BJ (cell line): ENCODE results near the gene PPP1R7. TPM values are rescaled to one million over a fixed set of nuclear protein-coding genes. Genes with fewer than 3 reads are reported as not detected.

Experiments used
- CTCF ChIA-PET: fragments of 350-600 bp; formaldehyde crosslinking; extraction: SDS; loops from one replicate; lab custom pipeline; 2021; ENCODE audit warnings: antibody characterized with exemption, inconsistent platforms; lab: Yijun Ruan, JAX
- POLR2A ChIA-PET: fragments of 300-600 bp; sonication (Branson Sonifier 250); formaldehyde crosslinking; extraction: SDS; loops from one replicate; lab custom pipeline; 2021; ENCODE audit warnings: antibody characterized with exemption; lab: Charles Lee
- DNase-seq: peaks from one replicate; pipeline ENCODE4 v3.0.0-alpha.2; 2011; ENCODE audit warnings: low read depth
- H3K27me3 ChIP-seq: 2 replicates; pipeline ENCODE4 v1.6.0; 2011; ENCODE audit warnings: low read length; ENCODE audit not compliant: control insufficient read depth, insufficient read depth
- H3K36me3 ChIP-seq: 2 replicates; pipeline ENCODE4 v1.5.1; 2011; ENCODE audit warnings: low read length; ENCODE audit not compliant: control insufficient read depth, insufficient read depth
- H3K4me3 ChIP-seq: 2 replicates; pipeline ENCODE4 v1.5.1; 2011; ENCODE audit warnings: low read depth, mild to moderate bottlenecking, control low read depth, low read length
- CTCF ChIP-seq: IDR thresholded peaks from 2 replicates; pipeline ENCODE4 v1.5.1; 2011; ENCODE audit warnings: low read depth, mild to moderate bottlenecking, control low read depth, inconsistent platforms, low read length, moderate library complexity; ENCODE audit not compliant: insufficient read depth
- polyA plus RNA-seq: library from polyadenylated mRNA; depleted of rRNA; stranded (reverse); fragments of >200 nt; gene quantifications from 2 replicates; pipeline ENCODE4 v1.2.3, GENCODE V29; 2011

PPP1R7 gene
- polyA plus RNA-seq, 1 experiment: 45.8 TPM

- no peak overlapping the region for H3K4me3 ChIP-seq
- DNase-seq: no peak
- POLR2A ChIA-PET: no interaction called here
- no peaks in the 10 kb centered on the region; the same call in 1 of the 2 replicates for H3K27me3 ChIP-seq
- CTCF ChIA-PET: no interaction called here
- TF ChIP-seq CTCF: no peak
- no peaks in the 10 kb centered on the region for H3K36me3 ChIP-seq
These were observed 54.2 kb downstream of the PPP1R7 start for GRCh38 chr2:241204490-241204889.

DNA sequence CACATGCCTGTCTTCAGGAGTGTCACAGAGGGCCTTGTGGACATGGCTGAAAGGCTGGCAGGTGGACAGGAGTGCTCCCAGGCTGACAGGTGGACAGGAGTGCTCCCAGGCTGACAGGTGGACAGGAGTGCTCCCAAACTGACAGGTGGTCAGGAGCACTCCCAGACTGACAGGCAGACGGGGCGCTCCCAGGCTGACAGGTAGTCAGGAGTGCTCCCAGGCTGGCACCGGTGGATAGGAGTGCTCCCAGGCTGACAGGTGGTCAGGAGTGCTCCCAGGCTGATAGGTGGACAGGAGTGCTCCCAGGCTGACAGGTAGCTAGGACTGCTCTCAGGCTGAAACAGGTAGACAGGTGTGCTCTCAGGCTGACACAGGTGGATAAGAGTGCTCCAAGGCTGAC lies 54.8 kb downstream of the PPP1R7 start:
- Histone ChIP-seq H3K36me3 (no peaks in the 10 kb centered on the region), H3K27me3 (no peaks in the 10 kb centered on the region; the same call in 1 of the 2 replicates), H3K4me3 (no peak overlapping the region)
- POLR2A ChIA-PET: no interaction called here
- TF ChIP-seq CTCF: no peak
- CTCF ChIA-PET: no interaction called here
- DNase-seq: no peak

DNA sequence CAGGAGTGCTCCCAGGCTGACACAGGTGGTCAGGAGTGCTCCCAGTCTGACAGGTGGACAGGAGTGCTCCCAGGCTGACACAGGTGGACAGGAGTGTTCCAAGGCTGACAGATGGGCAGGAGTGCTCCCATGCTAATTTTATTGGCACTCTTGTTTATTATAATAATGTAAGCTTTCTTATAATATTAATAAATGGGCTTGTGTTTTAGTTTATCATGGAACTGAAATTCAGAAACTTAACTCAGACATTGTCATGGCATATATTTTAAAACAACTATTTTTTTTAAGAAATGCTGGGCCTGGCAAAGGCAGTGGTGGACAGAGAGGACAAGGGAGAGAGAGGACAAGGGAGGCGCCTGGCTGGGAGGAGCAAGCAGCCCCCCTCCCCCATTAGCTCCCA lies 56.9 kb downstream of the PPP1R7 start:
- H3K27me3 ChIP-seq: no peaks in the 10 kb centered on the region; the same call in 1 of the 2 replicates
- no peak for TF ChIP-seq CTCF
- ChIA-PET POLR2A (no interaction called here), CTCF (interaction anchor here (1.6 kb wide), 1 partner anchor 18 kb away, joined by 3 read pairs; the partner anchor contains the start of gene ANO7)
- H3K4me3 ChIP-seq: no peak overlapping the region
- H3K36me3 ChIP-seq: no peaks in the 10 kb centered on the region
- no peak for DNase-seq

DNA sequence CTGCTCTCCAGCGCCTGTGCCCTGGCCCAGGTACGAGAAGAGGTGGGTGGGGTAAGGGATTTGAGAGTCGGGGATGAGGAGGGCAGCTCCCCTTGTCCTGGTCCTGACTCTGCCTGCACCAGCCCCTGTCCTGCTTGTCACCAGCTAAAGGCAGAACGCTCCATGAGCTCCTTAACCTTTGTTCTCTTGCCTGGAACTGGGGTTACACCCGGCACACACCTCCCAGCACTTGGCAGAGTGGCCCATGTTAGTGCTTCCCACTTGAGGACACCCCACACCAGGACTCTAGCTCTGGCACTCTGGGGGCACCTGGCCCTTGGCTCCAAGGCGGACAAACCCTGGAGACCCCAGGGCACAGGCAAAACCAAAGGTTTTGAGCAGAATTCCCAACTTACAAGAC lies 57.4 kb downstream of the PPP1R7 start:
- TF ChIP-seq CTCF: no peak
- no peak for DNase-seq
- no peaks in the 10 kb centered on the region; the same call in 1 of the 2 replicates for H3K27me3 ChIP-seq
- no peak overlapping the region for H3K4me3 ChIP-seq
- CTCF ChIA-PET: interaction anchor here (1.6 kb wide), 1 partner anchor 19 kb away, joined by 3 read pairs; the partner anchor contains the start of gene ANO7
- no peaks in the 10 kb centered on the region for H3K36me3 ChIP-seq
- POLR2A ChIA-PET: no interaction called here

- POLR2A ChIA-PET: no interaction called here
- Histone ChIP-seq H3K36me3 (no peaks in the 10 kb centered on the region), H3K4me3 (no peak overlapping the region), H3K27me3 (no peaks in the 10 kb centered on the region; the same call in 1 of the 2 replicates)
- no peak for TF ChIP-seq CTCF
- no peak for DNase-seq
- CTCF ChIA-PET: interaction anchor here (1.6 kb wide), 1 partner anchor 19 kb away, joined by 3 read pairs; the partner anchor contains the start of gene ANO7
These were observed 57.8 kb downstream of the PPP1R7 start for GRCh38 chr2:241208058-241208457.
